Measurements from ENCODE around the gene ZFP92.
A peak's percentile ranks its signal among the peaks of the same experiment; 100 is the strongest.

The ZFP92 gene

GRCh38 chrX:153457827-153458466 is 46.7 kb downstream of the ZFP92 start:
- DNase-seq = no peak

DNA sequence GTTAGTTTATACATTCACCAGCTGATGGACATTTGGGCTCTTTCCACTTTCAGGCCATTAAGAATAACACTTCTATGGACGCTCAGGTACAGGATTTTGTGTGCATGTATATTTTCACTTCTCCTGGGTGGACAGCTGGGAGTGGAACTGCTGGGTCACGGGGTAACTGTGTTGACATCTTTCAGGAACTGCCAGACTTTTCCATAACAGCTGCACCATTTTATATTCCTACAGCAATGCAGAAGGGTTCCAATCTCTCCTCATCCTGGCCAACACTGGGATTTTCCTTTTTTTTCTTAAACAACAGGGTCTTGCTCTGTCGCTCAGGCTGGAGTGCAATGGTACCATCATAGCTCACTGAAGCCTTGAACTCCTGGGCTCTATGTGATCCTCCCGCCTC is 47.2 kb downstream of the ZFP92 start:
- no peak for DNase-seq

DNA sequence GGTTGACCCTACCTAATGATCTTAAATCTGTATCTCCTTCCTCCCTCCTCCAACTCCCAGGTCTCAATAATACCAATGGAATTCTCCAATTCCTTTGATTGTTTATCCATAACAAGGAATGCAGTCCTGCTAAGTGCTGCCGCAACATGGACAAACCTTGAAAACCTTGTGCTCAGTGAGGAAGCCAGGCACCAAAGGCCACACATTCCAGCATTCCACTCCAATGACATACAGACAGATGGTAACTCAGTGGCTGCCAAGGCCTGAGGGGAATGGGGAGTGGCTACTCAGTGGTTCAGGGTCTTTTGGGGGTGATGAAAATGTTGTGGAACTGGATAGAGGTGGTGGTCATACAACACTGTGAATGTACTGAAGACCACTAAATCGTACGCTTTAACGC is 48.7 kb downstream of the ZFP92 start:
- no peak for DNase-seq

DNA sequence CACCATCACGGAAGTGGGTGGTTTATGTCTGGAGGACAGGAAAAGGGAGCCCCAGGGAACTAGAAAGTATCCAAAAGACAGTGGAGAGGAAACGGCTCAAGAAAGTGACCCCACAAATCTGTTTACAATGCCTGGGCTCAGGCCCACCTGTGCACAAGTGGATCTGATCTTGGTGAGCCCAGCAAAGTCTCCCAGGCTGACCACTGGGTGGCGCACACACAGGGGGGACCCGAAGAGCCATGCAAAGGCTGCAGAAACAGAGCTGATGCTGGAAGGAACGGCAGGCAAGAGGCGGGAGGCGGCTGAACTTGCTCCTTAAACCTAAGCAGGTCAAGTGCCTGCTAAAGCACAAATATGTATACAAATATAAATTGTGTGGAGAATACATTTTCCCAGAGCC is 49.6 kb downstream of the ZFP92 start:
- peak; percentile 35 for DNase-seq
